ENCODE results near the gene PAPPA2.
"Not testable (repeated sequence)": the region's sequence is repeated elsewhere in the genome, so short reads cannot be mapped to it uniquely, and the experiment has no call there.

The PAPPA2 gene

DNA sequence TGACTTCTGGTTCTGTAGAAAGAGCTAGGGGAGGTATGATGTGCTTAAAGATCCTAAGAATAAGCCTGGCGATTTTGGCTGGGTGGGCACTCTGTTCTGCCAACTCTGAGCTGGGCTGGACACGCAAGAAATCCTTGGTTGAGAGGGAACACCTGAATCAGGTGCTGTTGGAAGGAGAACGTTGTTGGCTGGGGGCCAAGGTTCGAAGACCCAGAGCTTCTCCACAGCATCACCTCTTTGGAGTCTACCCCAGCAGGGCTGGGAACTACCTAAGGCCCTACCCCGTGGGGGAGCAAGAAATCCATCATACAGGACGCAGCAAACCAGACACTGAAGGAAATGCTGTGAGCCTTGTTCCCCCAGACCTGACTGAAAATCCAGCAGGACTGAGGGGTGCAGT is 93.3 kb downstream of the PAPPA2 start:
- DNase-seq, result no peak

DNA sequence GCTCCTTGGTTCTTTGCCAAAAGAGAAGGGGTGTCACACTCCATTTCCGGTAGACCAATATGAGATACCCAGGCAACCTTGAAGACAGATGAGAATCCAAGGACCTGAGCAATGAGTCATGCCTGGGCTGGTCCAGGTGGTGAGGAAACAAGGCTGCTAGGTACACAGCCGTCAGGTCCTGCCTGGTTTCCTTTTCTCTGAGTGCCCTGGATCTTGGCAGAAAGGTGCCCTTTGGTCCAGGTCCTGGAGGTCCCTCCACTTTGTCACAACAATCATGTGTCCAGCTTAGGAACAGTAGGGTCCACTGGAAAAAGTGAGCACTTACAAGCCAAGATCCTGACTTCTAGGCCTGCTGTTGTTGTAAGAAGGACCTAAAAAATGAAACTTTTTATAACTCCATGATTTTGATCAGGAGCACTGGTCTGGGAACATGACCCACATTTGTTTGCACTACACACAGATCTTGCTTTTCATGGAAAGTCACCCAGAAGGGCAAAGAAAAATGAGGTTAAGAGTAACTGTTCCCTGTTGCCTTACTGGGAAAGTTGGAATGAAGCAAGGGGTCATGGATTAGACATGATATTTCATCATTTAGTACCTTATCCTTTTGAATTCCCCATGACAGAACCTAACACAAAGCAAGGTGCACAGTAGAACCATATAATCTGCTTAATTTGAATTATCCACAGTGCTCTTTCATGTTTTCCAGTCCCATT is 94.7 kb downstream of the PAPPA2 start:
- DNase-seq, result no peak

DNA sequence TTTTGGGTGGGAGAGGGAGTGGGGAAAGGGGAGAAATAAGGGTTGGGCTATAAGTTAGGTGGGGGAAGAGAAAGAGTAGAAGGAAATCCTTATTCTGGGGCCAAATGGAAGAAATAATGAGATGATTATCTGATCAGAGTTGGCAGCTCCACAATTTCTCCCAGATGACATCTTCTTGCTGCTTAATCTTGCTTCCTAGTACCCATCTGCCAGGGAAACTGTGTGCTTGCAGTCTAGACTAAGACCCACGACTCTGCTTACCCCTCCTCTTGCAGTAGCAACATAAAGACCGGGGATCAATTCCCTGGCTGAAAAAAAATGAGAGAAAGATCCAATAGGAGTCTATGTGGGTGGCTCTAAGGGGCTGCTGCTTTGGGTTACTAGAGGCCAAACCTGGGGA is 95.6 kb downstream of the PAPPA2 start:
- no peak for DNase-seq

DNA sequence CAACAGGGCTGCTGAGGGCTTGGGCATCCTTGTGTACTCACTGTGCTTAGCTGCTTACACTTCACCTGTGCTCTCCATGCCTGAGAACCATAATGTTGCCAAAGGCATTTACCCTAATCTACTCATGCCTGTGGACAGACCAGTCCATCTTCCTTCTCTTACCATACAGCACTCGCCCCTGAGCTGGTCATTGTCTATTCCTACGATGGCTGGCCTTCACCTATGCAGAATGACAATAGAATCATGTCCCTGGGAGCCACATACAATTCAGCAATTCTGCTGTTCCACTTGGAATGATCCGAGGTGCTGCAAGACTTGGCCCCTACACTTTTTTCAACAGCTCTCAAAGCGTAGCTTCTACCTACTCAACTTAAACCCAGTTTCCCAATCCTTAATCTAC is 96.5 kb downstream of the PAPPA2 start:
- no peak for DNase-seq

DNA sequence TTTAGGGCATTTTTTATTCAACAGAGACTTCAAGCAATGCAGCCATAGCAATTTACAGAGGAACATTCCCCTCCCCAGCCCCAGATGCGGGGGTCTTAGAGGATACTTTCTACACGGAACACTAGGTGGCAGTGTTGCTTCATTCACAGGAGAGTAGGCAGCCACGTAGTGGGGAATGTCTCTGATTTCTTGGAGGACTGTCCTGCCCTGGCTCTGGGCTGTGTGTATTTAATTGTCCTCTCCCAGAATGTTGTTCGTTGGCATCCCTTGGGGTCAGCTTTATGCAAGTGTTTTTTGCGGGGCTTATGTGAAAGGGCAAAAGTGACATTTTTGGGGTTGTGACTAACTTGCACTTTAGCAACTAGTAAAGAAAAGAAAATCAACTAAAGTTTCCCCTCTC is 96.9 kb downstream of the PAPPA2 start:
- DNase-seq, result no peak

DNA sequence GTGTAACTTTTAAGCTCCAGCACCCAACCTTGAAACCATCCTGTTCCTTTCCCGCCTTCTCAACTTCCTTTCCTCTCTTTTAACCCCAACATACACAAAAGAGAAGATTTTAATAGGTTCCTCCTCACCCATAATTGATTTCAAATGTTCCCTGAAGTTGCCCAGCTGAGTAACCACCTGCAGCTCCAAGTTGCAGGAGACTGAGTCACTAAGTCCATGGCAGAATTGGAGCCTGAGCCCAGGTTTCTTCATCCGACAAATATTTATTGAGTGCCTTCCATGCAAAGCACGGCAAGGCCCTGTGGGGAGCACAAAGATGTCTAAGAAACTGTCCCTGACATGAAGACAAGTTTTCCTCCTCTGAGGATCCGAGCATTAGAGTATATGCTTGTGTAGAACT is 97.7 kb downstream of the PAPPA2 start:
- DNase-seq, result no peak

- DNase-seq, result not testable (repeated sequence)
These were observed 98.8 kb downstream of the PAPPA2 start for GRCh38 chr1:176561761-176562160.

DNA sequence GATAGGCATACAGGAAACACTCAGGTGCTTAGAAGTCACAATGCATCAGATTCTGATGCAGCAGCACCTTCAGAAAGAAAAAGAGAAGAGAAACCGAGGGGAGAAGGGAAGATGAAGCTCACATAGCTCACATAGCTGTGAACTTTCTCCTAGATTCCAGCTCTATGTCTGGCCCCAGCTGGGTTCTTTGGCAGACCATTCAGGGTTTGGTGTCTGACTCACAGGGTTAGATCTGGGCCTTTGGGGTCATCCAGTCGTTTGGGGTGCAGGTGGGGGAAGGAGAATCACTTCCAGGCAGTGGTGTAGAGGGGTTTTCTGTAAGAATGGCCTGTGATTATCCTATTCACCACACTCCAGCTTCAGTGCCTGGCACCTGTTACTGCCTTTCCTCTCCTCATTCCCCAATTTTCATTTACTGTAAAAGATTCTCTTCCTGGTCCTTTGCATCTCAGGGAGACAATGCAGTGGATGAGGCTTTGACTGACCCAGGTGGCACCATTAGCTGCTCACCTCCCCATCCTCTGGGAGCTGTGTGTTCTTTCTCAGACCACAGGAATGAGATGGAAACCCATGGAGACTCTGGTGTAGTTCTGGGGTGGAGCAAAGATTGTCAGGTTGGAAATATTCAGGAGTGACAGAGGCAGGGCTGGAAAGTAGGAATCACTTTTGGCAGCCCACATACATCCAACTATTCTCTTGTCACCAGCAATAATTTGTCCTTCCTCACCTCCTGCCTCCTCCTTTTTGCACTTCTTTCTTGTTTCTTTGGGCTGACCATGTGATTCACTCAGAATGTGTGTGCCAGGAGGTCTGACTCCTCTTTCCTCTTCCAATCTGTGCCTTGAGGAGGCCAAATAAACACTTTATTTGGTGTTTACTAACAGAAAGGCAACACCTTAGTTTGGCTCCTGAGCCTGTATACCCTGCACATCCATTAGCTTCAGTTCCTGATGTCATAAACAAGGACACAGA is 103.3 kb downstream of the PAPPA2 start:
- DNase-seq, result no peak

DNA sequence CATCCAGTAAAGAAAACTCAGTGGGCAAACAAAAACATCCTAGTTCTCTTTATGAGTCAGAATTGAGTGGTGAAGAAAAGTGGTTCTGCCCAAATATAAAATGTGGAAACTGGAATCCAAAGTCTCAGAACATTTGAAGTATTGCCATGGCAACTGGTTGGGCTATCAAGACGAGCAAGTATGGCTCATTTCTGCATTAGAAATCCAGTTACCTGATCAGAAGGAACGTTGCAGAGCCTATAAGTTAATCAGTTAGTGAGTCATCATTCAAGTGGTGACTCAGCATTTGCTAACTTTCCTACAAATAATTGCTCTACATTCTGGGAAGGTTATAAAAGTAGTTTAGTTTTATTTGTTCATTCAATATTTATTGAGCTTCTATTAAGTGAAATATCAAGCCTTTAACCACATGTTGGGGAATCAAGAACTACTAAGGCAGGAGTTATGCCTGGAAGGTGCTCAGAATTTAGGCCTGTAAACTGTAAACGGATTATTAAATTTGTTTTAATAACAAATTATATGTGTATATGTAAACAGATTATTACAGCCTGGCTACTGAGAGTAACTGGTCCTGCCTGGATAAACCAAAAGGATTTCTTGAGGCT is 104.3 kb downstream of the PAPPA2 start:
- no peak for DNase-seq

- no peak for DNase-seq
These were observed 105.2 kb downstream of the PAPPA2 start for GRCh38 chr1:176568185-176568584.

DNA sequence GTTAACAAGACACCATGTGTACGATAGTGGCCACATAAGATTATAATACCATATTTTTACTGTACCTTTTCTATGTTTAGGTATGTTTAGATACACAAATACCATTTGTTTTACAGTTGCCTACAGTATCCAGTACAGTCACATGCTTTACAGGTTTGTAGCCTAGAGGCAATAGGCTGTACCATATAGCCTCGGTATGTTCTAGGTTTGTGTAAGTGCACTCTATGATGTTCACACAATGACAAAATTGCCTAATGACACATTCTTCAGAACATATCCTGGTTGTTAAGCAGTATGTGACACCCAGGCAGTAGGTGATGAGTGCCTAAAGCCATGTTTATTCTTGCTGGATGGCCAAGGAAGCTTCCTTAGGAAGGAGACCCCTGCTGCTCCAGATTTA is 111.8 kb downstream of the PAPPA2 start:
- DNase-seq, result no peak

DNA sequence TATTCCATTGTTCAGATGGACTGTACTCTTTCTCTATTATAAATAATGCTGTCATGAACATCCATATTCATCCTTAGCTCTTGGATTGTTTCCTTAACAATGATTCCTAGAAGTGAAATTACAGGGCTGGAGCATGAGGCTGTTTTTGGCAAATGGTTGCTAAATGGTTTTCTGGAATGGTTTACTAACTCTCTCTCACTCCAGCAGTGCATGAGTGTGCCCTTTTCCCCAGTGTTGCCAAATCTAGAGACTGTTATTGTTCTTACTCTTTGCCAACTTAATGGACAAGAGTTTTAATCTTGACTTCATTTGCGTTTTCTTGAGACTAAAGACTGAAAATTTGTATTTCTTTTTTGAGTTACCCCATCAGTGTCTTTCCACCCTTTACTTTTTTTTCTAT is 113.0 kb downstream of the PAPPA2 start:
- DNase-seq, result no peak

- DNase-seq, result no peak
These were observed 113.7 kb downstream of the PAPPA2 start for GRCh38 chr1:176576670-176577069.

GRCh38 chr1:176577646-176578197 is 114.7 kb downstream of the PAPPA2 start:
- no peak for DNase-seq

DNA sequence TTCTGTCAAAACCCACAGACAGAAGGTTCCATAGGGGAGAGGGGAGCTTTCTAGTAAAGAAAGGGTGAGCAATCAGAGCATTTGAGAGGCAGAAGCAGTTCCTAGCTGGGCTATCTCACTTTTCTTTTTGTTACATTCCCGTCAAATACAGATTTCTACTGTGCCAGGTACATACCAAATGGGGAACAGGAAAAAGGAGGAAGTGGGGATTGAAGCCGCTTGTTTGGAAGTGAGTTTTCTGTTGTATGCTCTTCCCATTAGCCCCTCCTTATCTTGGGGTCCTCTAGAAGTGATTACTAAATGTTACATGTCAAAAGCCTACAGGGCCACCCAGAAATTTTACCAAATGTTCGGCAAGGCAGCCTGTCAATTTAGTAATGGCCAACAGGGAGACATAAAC is 116.1 kb downstream of the PAPPA2 start:
- DNase-seq, result no peak

DNA sequence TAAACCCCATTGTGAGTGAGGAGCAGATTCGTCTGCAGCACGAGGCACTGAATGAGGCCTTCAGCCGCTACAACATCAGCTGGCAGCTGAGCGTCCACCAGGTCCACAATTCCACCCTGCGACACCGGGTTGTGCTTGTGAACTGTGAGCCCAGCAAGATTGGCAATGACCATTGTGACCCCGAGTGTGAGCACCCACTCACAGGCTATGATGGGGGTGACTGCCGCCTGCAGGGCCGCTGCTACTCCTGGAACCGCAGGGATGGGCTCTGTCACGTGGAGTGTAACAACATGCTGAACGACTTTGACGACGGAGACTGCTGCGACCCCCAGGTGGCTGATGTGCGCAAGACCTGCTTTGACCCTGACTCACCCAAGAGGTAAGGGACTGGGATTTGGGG is 132.2 kb downstream of the PAPPA2 start:
- DNase-seq, result no peak

DNA sequence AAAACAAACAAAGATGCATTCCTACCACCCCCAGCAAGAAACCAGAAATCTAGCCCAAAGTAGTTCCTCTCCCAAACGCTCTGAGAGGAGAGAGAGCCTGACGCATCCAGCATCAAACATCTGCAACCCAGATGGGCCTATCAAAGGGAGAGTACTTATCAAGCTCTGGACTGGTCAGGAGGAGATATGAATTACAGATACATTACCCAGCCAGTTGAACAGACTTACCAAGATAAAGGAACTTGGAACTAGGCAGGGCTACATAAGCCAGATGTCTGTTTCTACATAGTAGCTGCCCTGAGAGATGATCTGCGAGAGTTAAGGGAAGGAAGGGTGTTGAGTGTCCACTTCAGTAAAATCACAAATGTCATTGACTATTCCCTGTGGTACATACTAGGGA is 138.4 kb downstream of the PAPPA2 start:
- no peak for DNase-seq

DNA sequence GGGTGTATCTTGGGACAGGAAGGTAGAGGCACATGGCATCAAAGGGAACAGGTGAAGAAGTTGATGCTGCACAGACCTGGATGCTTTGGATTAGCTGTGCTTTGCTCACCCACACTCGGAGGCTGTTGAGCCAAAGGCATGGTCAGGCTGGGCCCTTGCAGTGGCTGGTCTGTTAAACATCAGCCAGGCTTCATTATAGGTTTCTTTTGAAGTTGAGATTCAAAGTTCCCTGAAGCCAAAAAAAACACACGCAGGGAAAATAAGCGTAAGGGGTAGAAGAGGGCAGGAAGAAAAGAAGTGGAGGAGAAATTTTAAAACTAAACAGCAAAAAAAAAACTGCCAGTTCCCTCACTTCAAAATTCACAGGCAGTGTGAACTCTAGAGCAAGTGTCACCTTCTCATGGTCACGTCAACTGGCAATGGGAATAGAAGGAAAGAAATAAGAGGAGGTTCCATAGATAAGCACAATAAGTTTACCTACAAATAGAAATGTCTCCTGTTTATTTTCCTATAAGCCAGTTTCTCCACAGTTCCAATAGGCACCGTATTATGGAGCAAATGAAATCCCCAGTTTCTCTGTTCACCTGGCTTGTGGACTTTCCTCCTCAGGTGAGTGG is 139.5 kb downstream of the PAPPA2 start:
- DNase-seq, result no peak

DNA sequence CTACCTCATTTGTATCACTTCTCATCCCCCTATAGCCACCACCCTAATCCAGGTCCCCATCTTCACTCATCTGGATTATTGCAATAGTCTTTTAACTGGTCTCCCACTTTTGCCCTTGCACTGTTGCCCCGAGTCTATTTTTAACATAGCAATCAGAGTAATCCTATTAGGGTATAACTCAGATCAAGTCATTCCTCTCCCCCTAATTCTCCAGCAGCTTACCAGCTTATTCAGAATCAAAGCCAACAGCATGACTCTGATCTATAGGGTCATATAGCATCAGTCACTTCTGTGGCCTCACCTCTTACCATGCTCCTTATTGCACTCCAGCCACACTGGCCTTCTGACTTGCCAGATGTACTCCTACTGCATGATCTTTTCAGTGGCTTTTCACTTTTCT is 140.7 kb downstream of the PAPPA2 start:
- DNase-seq, result no peak

DNA sequence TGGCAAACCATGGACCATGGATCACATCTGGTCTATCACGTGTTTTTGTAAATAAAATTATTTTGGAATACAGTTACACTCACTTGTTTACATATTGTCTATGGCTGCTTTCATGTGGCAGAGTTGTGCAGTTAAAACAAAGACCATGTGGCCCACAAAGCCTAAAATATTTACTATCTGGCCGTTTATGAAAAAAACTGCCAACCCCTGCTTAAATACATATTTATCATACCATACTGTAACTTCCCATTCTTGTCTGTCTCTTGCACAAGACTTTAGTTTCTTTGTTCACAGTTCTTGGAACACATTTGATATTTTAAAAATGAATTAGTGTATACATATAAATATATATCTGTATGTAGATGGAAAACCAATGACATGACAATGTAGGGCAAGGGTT is 141.5 kb downstream of the PAPPA2 start:
- DNase-seq, result no peak

DNA sequence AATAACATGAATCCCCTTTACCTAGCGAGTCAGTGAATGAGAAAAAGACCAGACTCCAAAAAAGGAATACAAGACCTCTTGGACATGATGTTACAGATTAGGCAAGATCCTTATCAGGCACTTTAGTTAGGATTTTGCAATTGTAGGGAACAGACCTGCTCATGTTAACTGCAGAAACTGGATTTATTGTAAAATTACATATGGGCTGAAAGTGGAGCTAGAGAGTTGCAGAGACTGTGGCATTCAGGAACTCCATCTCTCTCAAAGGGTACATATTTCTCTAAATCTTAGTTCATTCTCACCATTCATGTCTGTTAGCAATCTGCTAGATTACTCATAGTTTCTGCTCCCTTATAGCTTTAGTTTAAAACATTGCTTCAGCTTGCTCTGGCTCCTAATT is 142.2 kb downstream of the PAPPA2 start:
- no peak for DNase-seq

DNA sequence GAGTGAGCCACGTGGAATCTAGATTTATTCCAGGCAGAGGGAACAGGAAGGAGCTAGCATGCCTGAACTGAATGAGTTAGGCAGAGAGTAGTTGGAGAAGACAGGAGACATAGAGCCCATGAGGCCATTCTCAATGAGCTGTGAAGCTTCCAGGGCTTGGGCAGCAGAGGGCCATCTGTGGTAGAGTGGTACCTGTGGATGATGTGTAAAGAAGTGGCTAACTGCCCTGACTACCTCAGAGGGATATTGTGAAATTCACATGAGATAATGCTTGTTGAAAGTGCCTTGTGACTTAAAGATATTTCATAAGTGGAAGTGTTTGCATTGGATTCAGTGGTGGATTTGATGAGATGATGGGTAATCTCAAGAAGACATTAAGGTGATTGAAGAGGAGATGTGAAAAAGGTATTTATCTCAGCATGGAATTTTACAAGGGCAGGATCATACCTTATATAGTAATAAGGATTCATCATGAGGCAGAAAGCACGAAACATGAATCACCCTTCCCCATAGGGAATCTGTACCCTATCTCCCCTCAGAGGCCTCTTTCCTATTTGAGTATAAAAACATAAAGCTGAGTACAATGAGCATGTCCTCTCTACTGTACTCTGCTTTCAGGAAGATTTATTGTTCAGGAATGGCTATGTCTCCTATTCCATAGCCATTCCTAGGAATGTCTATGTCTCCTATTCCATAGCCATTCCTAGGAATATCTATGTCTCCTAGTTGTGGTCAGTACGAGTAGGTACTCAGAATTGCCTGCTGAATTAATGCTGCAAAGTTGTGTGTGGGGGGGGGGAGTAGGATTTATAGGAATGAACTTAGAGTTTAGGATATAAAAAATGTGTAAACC is 146.8 kb downstream of the PAPPA2 start:
- DNase-seq, result no peak
